Measurements from ENCODE around the gene VPS54.

VPS54 gene

GRCh38 chr2:63882395-63883105, 136.7 kb downstream of the VPS54 start:
- in situ Hi-C loops (cut with HindIII; ENCODE audit: low pct_ligation_motif_present, low pct_unique_long_range_greater_than_20kb, low sequenced_read_pairs): loop anchor here (25.0 kb wide), 1 partner anchor 195 kb away; no protein-coding TSS in a partner anchor
- no peak for DNase-seq

GRCh38 chr2:63881205-63881604, 138.0 kb downstream of the VPS54 start:
- in situ Hi-C loops (cut with HindIII; ENCODE audit: low pct_ligation_motif_present, low pct_unique_long_range_greater_than_20kb, low sequenced_read_pairs): loop anchor here (25.0 kb wide), 1 partner anchor 194 kb away; no protein-coding TSS in a partner anchor
- DNase-seq: no peak

- in situ Hi-C loops (cut with HindIII; ENCODE audit: low pct_ligation_motif_present, low pct_unique_long_range_greater_than_20kb, low sequenced_read_pairs): loop anchor here (25.0 kb wide), 1 partner anchor 193 kb away; no protein-coding TSS in a partner anchor
- no peak for DNase-seq
Observed at GRCh38 chr2:63880625-63881024, 138.6 kb downstream of the VPS54 start.

GRCh38 chr2:63879876-63880433, 139.3 kb downstream of the VPS54 start:
- DNase-seq: no peak
- in situ Hi-C loops (cut with HindIII; ENCODE audit: low pct_ligation_motif_present, low pct_unique_long_range_greater_than_20kb, low sequenced_read_pairs): loop anchor here (25.0 kb wide), 1 partner anchor 193 kb away; no protein-coding TSS in a partner anchor

- in situ Hi-C loops (cut with HindIII; ENCODE audit: low pct_ligation_motif_present, low pct_unique_long_range_greater_than_20kb, low sequenced_read_pairs): loop anchor here (25.0 kb wide), 1 partner anchor 191 kb away; no protein-coding TSS in a partner anchor
- DNase-seq: no peak
Observed at GRCh38 chr2:63878486-63878885, 140.7 kb downstream of the VPS54 start.

- in situ Hi-C loops (cut with HindIII; ENCODE audit: low pct_ligation_motif_present, low pct_unique_long_range_greater_than_20kb, low sequenced_read_pairs): loop anchor here (25.0 kb wide), 1 partner anchor 189 kb away; no protein-coding TSS in a partner anchor
- no peak for DNase-seq
Observed at GRCh38 chr2:63876311-63876710, 142.9 kb downstream of the VPS54 start.

GRCh38 chr2:63875559-63876245, 143.5 kb downstream of the VPS54 start:
- in situ Hi-C loops (cut with HindIII; ENCODE audit: low pct_ligation_motif_present, low pct_unique_long_range_greater_than_20kb, low sequenced_read_pairs): loop anchor here (25.0 kb wide), 1 partner anchor 188 kb away; no protein-coding TSS in a partner anchor
- DNase-seq: no peak

GRCh38 chr2:63875131-63875527, 144.1 kb downstream of the VPS54 start:
- in situ Hi-C loops (cut with HindIII; ENCODE audit: low pct_ligation_motif_present, low pct_unique_long_range_greater_than_20kb, low sequenced_read_pairs): loop anchor here (25.0 kb wide), 1 partner anchor 188 kb away; no protein-coding TSS in a partner anchor
- DNase-seq: no peak

GRCh38 chr2:63874204-63875130, 144.8 kb downstream of the VPS54 start:
- in situ Hi-C loops (cut with HindIII; ENCODE audit: low pct_ligation_motif_present, low pct_unique_long_range_greater_than_20kb, low sequenced_read_pairs): loop anchor here (25.0 kb wide), 1 partner anchor 187 kb away; no protein-coding TSS in a partner anchor

GRCh38 chr2:63872571-63873328, 146.5 kb downstream of the VPS54 start:
- no peak for DNase-seq
- in situ Hi-C loops (cut with HindIII; ENCODE audit: low pct_ligation_motif_present, low pct_unique_long_range_greater_than_20kb, low sequenced_read_pairs): no loop called here

More at GRCh38 chr2:63874204-63875130, 144.8 kb downstream of the VPS54 start:
- DNase-seq: no peak

- in situ Hi-C loops (cut with HindIII; ENCODE audit: low pct_ligation_motif_present, low pct_unique_long_range_greater_than_20kb, low sequenced_read_pairs): no loop called here
- no peak for DNase-seq
Observed at GRCh38 chr2:63871864-63872263, 147.4 kb downstream of the VPS54 start.

- no peak for DNase-seq
- in situ Hi-C loops (cut with HindIII; ENCODE audit: low pct_ligation_motif_present, low pct_unique_long_range_greater_than_20kb, low sequenced_read_pairs): no loop called here
Observed at GRCh38 chr2:63870679-63871078, 148.5 kb downstream of the VPS54 start.

GRCh38 chr2:63866009-63866709, 153.1 kb downstream of the VPS54 start:
- in situ Hi-C loops (cut with HindIII; ENCODE audit: low pct_ligation_motif_present, low pct_unique_long_range_greater_than_20kb, low sequenced_read_pairs): no loop called here

GRCh38 chr2:63865159-63865799, 153.9 kb downstream of the VPS54 start:
- no peak for DNase-seq
- in situ Hi-C loops (cut with HindIII; ENCODE audit: low pct_ligation_motif_present, low pct_unique_long_range_greater_than_20kb, low sequenced_read_pairs): no loop called here

More at GRCh38 chr2:63866009-63866709, 153.1 kb downstream of the VPS54 start:
- DNase-seq: no peak

- in situ Hi-C loops (cut with HindIII; ENCODE audit: low pct_ligation_motif_present, low pct_unique_long_range_greater_than_20kb, low sequenced_read_pairs): no loop called here
- DNase-seq: no peak
Observed at GRCh38 chr2:63863707-63864106, 155.5 kb downstream of the VPS54 start.

GRCh38 chr2:63862806-63863205, 156.4 kb downstream of the VPS54 start:
- peak; percentile 32 for DNase-seq
- in situ Hi-C loops (cut with HindIII; ENCODE audit: low pct_ligation_motif_present, low pct_unique_long_range_greater_than_20kb, low sequenced_read_pairs): no loop called here

All from ACHN (cell line).